SU-DHL-6 (cell line): ENCODE data around the gene CPSF2.
A peak's percentile ranks its signal among the peaks of the same experiment; 100 is the strongest.

Experiments used
- H2AFZ ChIP-seq: fragments of 200-600 bp; sonication (generic); 2 replicates; pipeline ENCODE4 v1.6.1; 2014; ENCODE audit warnings: low read depth, mild to moderate bottlenecking, moderate library complexity, mixed read lengths, antibody characterized with exemption, low read length; ENCODE audit not compliant: severe bottlenecking
- H3F3A ChIP-seq: fragments of 200-600 bp; shearing (Covaris generic); 2 replicates; pipeline ENCODE4 v1.6.0; 2016; ENCODE audit warnings: antibody characterized with exemption, mild to moderate bottlenecking; ENCODE audit not compliant: insufficient read depth
- H3K27ac ChIP-seq: fragments of 200-600 bp; sonication (generic); 2 replicates; pipeline ENCODE4 v1.5.1; 2016; ENCODE audit warnings: low read depth, mild to moderate bottlenecking, low read length, moderate library complexity, mixed read lengths
- H3K27me3 ChIP-seq: fragments of 200-600 bp; sonication (generic), shearing (Covaris generic); 2 replicates; pipeline ENCODE4 v1.6.0; 2014; ENCODE audit warnings: mild to moderate bottlenecking, low read length
- H3K36me3 ChIP-seq: fragments of 200-600 bp; sonication (generic); 2 replicates; pipeline ENCODE4 v1.6.1; 2014; ENCODE audit warnings: mild to moderate bottlenecking, low read length, mixed read lengths
- H3K4me2 ChIP-seq: fragments of 300-600, 200-600 bp; shearing (Covaris generic), sonication (generic); 2 replicates; pipeline ENCODE4 v1.6.0; 2014; ENCODE audit warnings: low read length, low read depth, mild to moderate bottlenecking; ENCODE audit not compliant: poor library complexity, severe bottlenecking
- H3K4me3 ChIP-seq: fragments of 200-600 bp; sonication (generic); 2 replicates; pipeline ENCODE4 v1.5.1; 2014; ENCODE audit warnings: antibody characterized with exemption, low read length, mild to moderate bottlenecking, mixed read lengths; ENCODE audit not compliant: insufficient read depth, poor library complexity, severe bottlenecking
- H3K79me2 ChIP-seq: fragments of 200-600 bp; sonication (generic); 2 replicates; pipeline ENCODE4 v1.6.1; 2014; ENCODE audit warnings: mild to moderate bottlenecking, low read length, moderate library complexity; ENCODE audit not compliant: insufficient read depth
- H3K9ac ChIP-seq: fragments of 200-600 bp; sonication (generic); 2 replicates; pipeline ENCODE4 v1.7.0; 2014; ENCODE audit warnings: mild to moderate bottlenecking, low read length
- H3K9me2 ChIP-seq: fragments of 200-600 bp; sonication (generic); replicated peaks from 2 replicates; pipeline ENCODE4 v1.6.1; 2014; ENCODE audit warnings: low read length; ENCODE audit not compliant: insufficient read depth
- H3K9me3 ChIP-seq: fragments of 200-600 bp; sonication (generic); 2 replicates; pipeline ENCODE4 v1.6.1; 2014; ENCODE audit warnings: low read length, mixed read lengths; ENCODE audit not compliant: insufficient read depth
- H4K20me1 ChIP-seq: fragments of 200-600 bp; sonication (generic); 2 replicates; pipeline ENCODE4 v1.6.1; 2014; ENCODE audit warnings: low read depth, mild to moderate bottlenecking, antibody characterized with exemption, low read length, moderate library complexity, mixed read lengths
- EZH2phosphoT487 ChIP-seq: fragments of 200-600 bp; sonication (generic), shearing (Covaris generic); conservative IDR thresholded peaks from 2 replicates; pipeline ENCODE4 v1.6.1; 2018; ENCODE audit warnings: mild to moderate bottlenecking, antibody characterized with exemption, low read length, moderate library complexity, mixed read lengths
- TF ChIP-seq, protein P1 (sequence below): fragments of 200-600 bp; sonication (generic); IDR thresholded peaks from one replicate; pipeline ENCODE4 v1.5.1; 2017; ENCODE audit warnings: antibody characterized with exemption, mild to moderate bottlenecking, low read length, moderate library complexity; ENCODE audit not compliant: insufficient read depth, poor library complexity, severe bottlenecking

The CPSF2 gene

DNA sequence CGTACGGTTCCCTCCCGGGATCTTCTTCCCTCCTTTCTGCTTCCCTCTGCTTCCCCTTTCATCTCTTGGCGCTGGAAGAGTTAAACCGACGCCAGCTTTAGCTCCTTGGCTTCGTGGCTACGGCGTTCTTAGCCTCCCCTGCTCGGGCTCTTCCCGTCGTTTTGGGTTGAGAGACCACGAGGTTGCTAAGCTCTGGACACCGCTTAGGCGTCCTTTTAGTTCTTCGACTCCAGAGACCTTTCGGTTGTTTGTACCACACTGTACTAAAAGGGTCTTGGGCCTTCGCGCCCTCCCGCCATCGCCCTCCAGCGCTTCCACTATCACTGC is 545 bp downstream of the CPSF2 start:
- H3K27ac ChIP-seq = peak overlapping the region; percentile 70
- peak overlapping the region; percentile 99 for H3K9ac ChIP-seq
- peaks cover 59% of the 10 kb centered on the region for H3K79me2 ChIP-seq
- peak overlapping the region; percentile 66 for H3K4me2 ChIP-seq
- H3K27me3 ChIP-seq = no peaks in the 10 kb centered on the region
- H3K9me3 ChIP-seq = no peaks in the 10 kb centered on the region
- no peaks in the 10 kb centered on the region for H3K9me2 ChIP-seq
- peak overlapping the region; percentile 71 for H3K4me3 ChIP-seq
- TF ChIP-seq, protein P1, sequence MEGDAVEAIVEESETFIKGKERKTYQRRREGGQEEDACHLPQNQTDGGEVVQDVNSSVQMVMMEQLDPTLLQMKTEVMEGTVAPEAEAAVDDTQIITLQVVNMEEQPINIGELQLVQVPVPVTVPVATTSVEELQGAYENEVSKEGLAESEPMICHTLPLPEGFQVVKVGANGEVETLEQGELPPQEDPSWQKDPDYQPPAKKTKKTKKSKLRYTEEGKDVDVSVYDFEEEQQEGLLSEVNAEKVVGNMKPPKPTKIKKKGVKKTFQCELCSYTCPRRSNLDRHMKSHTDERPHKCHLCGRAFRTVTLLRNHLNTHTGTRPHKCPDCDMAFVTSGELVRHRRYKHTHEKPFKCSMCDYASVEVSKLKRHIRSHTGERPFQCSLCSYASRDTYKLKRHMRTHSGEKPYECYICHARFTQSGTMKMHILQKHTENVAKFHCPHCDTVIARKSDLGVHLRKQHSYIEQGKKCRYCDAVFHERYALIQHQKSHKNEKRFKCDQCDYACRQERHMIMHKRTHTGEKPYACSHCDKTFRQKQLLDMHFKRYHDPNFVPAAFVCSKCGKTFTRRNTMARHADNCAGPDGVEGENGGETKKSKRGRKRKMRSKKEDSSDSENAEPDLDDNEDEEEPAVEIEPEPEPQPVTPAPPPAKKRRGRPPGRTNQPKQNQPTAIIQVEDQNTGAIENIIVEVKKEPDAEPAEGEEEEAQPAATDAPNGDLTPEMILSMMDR = no peak
- TF ChIP-seq EZH2phosphoT487 = no peak
- 0 out of 2 replicates have a peak, but pooled peaks cover 5% of the 10 kb centered on the region for H3F3A ChIP-seq
- peaks cover 21% of the 10 kb centered on the region; the same call in 1 of the 2 replicates for H3K36me3 ChIP-seq
- peak overlapping the region; percentile 92 for H2AFZ ChIP-seq
- H4K20me1 ChIP-seq = no peaks in the 10 kb centered on the region

DNA sequence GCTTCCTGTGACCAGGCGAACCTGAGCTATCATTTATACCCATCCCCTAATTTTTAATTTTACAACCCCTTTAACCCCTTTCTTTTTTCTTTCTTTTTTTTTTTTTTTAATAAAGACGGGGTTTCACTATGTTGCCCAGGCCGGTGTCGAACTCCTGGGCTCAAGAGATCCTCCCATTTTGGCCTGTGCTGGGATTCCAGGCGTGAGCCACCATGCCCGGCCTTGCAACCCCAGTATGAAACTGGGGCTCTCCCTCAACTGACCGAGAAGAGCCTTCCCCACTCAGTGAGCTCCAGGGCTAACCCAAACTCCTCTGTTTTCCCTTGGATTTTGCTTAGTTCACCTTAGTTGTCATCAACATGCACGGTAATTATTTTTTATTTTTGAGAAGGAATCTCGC is 992 bp downstream of the CPSF2 start:
- Histone ChIP-seq H3K9me2 (no peaks in the 10 kb centered on the region), H3K9me3 (no peaks in the 10 kb centered on the region), H4K20me1 (no peaks in the 10 kb centered on the region), H3K4me3 (peak overlapping the region; percentile 71), H2AFZ (peak overlapping the region; percentile 92), H3F3A (0 out of 2 replicates have a peak, but pooled peaks cover 5% of the 10 kb centered on the region), H3K4me2 (peak overlapping the region; percentile 66), H3K9ac (peak overlapping the region; percentile 99), H3K79me2 (peaks cover 59% of the 10 kb centered on the region), H3K27ac (peak overlapping the region; percentile 70), H3K36me3 (peaks cover 22% of the 10 kb centered on the region; the same call in 1 of the 2 replicates), H3K27me3 (no peaks in the 10 kb centered on the region)
- TF ChIP-seq EZH2phosphoT487 = no peak
- TF ChIP-seq, protein P1 = no peak

DNA sequence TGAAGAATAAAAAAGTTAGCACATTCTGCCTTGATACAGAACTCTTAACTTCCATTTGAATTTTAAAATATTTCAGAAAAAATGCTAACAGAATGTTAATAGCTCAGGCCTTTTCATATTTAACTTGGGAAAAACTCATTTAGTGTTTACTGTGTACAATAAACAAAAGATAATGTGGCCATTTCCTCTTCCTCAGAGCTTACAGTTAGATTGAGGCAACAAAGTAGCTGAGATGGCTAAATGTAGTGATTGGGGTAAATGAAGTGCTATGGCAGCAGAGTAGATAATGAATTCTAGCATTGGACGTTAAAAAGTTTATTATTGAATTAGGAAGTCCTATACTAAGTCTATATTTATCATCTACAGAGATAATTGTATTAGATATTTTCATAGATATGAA is 12.7 kb downstream of the CPSF2 start:
- Histone ChIP-seq H2AFZ (no peak overlapping the region), H3K9me3 (no peaks in the 10 kb centered on the region), H4K20me1 (no peaks in the 10 kb centered on the region), H3K79me2 (no peaks in the 10 kb centered on the region), H3K9me2 (no peaks in the 10 kb centered on the region), H3K4me2 (no peak overlapping the region), H3K36me3 (peaks cover 54% of the 10 kb centered on the region; the same call in 1 of the 2 replicates), H3K4me3 (no peak overlapping the region), H3K27ac (no peak overlapping the region), H3K27me3 (no peaks in the 10 kb centered on the region), H3K9ac (no peak overlapping the region), H3F3A (peaks cover 12% of the 10 kb centered on the region; the same call in 1 of the 2 replicates)
- TF ChIP-seq, protein P1 = no peak
- no peak for TF ChIP-seq EZH2phosphoT487
